Activated naive CD4-positive, alpha-beta T cell treated with anti-CD3 and anti-CD28 coated beads, Interleukin-2, amount 50 U/mL, for 72 hours (primary cell): ENCODE measurements around the gene KATNAL1. TPM values are rescaled to one million over a fixed set of nuclear protein-coding genes. Genes with fewer than 3 reads are reported as not detected.

Experiments used
- ATAC-seq, 2 donors: fragments of 150-1000 bp; cut with Tn5 transposase; 2 replicates each; pipeline ENCODE4 v1.10.0; 2021; ENCODE audit warnings: mild to moderate bottlenecking in 2 of 2, moderate library complexity in 2 of 2
- DNase-seq, 2 donors: peaks; one replicate each; pipeline ENCODE4 v3.0.0; 2021 to 2022; ENCODE audit warnings: low spot score in 2 of 2
- H3K27ac Mint-ChIP-seq, 2 donors: one replicate each; pipeline ENCODE4 v1.8.0; 2022; ENCODE audit warnings: mild to moderate bottlenecking in 2 of 2, mixed read lengths in 2 of 2
- H3K36me3 Mint-ChIP-seq, 2 donors: one replicate each; pipeline ENCODE4 v1.8.0; 2022; ENCODE audit warnings: mixed read lengths in 2 of 2
- H3K9me3 Mint-ChIP-seq, 2 donors: one replicate each; pipeline ENCODE4 v1.8.0; 2022; ENCODE audit warnings: mixed read lengths in 2 of 2
- total RNA-seq, 2 donors: library from RNA; stranded (reverse); gene quantifications; one replicate each; pipeline ENCODE4 v1.2.3, GENCODE V29; 2022

KATNAL1 gene
- total RNA-seq, 2 donors from 2014 or later, result 17.4 to 19.1 TPM

DNA sequence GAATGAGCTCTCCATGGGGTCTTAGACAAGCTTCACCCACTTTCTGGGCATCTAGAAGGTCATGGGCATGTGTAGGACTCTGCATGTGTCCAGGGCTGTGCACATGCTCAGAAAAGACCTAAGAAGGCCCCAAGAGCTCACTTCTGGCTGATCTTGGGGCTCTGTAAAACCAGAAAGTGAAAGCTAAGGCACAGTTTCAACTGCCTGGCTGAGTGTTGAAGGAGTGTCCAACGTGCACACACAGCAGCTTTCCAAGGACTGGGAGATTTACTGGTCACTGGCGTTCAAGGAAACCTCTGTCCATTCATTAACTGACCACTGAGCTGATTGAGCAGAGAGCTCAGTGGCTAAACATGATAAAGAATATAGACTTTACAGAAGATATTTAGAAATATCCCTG, 137.9 kb downstream of the KATNAL1 start:
- ATAC-seq (no peak), DNase-seq (no peak)
- Mint-ChIP-seq H3K36me3 (no peaks in the 10 kb centered on the region), H3K9me3 (no peaks in the 10 kb centered on the region), H3K27ac (no peak overlapping the region)

GRCh38 chr13:30165796-30166195, 141.6 kb downstream of the KATNAL1 start:
- Mint-ChIP-seq H3K9me3 (peaks cover 0 to 6% of the 10 kb centered on the region in 2 donors), H3K36me3 (peaks cover 0 to 5% of the 10 kb centered on the region in 2 donors), H3K27ac (no peak overlapping the region)
- ATAC-seq (no peak), DNase-seq (no peak)

- peaks cover 0 to 5% of the 10 kb centered on the region in 2 donors for H3K36me3 Mint-ChIP-seq
- H3K27ac Mint-ChIP-seq, result no peak overlapping the region
- peaks cover 0 to 6% of the 10 kb centered on the region in 2 donors for H3K9me3 Mint-ChIP-seq
- DNase-seq (no peak), ATAC-seq (no peak)
Measured at GRCh38 chr13:30165071-30165470, 142.3 kb downstream of the KATNAL1 start.

- Mint-ChIP-seq H3K36me3 (peaks cover 0 to 5% of the 10 kb centered on the region in 2 donors), H3K9me3 (peaks cover 0 to 6% of the 10 kb centered on the region in 2 donors), H3K27ac (no peak overlapping the region)
- DNase-seq (no peak), ATAC-seq (no peak)
Measured at GRCh38 chr13:30164146-30164545, 143.2 kb downstream of the KATNAL1 start.

DNA sequence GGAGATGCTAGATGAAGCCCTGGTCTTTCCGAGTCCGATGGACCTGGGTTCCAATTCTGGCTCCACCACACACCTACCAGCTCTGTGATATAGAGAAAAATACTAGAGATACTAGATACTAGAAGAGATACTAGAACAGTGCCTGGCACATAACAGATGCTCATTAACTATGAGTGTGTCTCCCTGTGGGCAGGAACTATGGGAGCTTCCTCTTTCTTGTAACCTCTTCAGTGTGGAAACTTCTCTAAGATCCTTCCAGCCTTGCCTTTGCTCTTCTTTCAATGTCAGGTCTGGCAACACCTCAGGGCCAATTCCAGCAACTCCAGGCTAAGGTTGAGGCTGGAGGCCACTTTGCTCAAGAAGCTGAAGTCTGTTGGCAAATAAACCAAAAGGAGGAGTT, 143.9 kb downstream of the KATNAL1 start:
- H3K36me3 Mint-ChIP-seq, result peaks cover 0 to 5% of the 10 kb centered on the region in 2 donors
- ATAC-seq (no peak), DNase-seq (no peak)
- H3K9me3 Mint-ChIP-seq, result peaks cover 0 to 6% of the 10 kb centered on the region in 2 donors
- H3K27ac Mint-ChIP-seq, result no peak overlapping the region

- peak; percentile 55 to 70 for DNase-seq
- H3K27ac Mint-ChIP-seq, result peak overlapping the region; percentile 76 to 85
- ATAC-seq, result peak; percentile 97 to 98
- H3K36me3 Mint-ChIP-seq, result peaks cover 0 to 5% of the 10 kb centered on the region in 2 donors
- peaks cover 0 to 6% of the 10 kb centered on the region in 2 donors for H3K9me3 Mint-ChIP-seq
Measured at GRCh38 chr13:30159446-30159839, 147.9 kb downstream of the KATNAL1 start.

DNA sequence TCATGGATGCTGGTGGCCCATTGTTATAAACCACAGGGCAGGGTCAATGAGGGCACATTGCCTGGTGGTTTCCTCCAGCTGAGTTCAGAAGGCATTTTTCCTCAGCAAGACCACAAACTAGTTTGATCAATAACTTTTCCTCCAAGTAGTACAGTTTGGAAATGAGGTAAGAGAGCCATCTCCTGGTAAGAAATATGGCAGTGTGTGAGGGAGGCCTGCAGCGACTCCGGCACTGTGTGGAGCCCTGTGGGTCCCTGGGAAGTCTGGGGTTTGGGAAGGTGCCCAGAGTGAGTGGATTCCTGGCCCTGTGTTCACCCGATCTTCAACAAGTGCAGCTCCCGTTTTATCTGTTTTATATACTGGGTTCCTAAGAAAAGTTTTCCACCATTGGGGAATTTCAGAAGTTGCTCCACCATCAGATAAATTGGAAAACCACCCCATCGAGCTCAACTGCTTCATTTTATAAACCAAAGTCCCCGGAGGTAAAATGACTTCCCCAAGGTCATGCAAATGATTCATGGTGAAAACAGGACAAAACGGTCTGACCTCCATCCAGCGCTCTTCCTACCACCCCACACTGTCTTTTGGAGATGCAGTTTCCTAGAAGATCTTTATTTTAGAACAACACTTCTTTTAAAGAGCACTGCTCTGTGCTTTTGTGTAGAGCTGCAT, 148.4 kb downstream of the KATNAL1 start:
- H3K36me3 Mint-ChIP-seq, result peaks cover 0 to 5% of the 10 kb centered on the region in 2 donors
- ATAC-seq (peak; percentile 24 to 52), DNase-seq (no peak)
- peaks cover 0 to 6% of the 10 kb centered on the region in 2 donors for H3K9me3 Mint-ChIP-seq
- peak overlapping the region; percentile 76 to 85 for H3K27ac Mint-ChIP-seq

DNA sequence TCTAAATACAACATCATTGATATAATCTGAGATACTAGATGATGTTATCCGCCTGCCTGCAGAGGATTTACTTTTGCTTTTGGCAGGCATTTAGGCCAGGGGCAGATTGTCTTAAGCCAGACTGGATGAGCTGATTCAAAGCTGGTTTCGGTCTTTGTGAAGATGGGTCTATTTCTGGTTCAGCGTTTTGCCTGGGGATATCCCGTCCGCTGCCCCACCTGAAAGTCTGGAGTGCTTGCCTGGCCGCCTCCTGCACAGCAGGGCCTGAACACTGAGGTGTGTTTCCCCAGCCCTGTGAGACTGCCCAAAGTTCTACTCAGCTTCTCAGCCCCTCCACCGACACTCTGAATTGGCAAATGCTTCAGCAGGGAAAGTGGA, 149.7 kb downstream of the KATNAL1 start:
- Mint-ChIP-seq H3K27ac (no peak overlapping the region), H3K36me3 (peaks cover 0 to 2% of the 10 kb centered on the region in 2 donors), H3K9me3 (peaks cover 0 to 3% of the 10 kb centered on the region in 2 donors)
- ATAC-seq (no peak), DNase-seq (no peak)

- no peak for ATAC-seq
- H3K27ac Mint-ChIP-seq, result no peak overlapping the region
- no peak for DNase-seq
- no peaks in the 10 kb centered on the region for H3K9me3 Mint-ChIP-seq
- no peaks in the 10 kb centered on the region for H3K36me3 Mint-ChIP-seq
Measured at GRCh38 chr13:30156826-30157615, 150.3 kb downstream of the KATNAL1 start.

DNA sequence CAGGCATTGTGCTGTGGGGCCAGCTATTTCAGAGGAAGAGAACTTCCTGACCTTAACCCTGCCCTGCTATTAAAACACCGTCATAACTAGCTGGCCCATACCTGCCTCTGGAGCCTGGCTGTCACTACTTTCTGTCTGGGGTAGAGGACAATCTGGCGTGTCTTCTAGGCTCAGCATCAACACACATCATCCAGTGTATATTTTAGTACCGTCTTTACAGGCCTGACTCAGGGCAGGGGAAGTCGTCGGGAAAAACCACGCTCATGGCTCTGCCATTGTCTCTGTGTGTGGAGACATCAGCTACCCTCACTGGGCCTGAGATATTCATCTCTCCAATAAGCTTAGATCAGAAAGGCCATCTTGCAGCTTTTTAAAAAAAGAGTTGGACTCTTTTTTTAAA, 151.1 kb downstream of the KATNAL1 start:
- no peak for ATAC-seq
- H3K27ac Mint-ChIP-seq, result peak overlapping the region in 1 of 2 donors; percentile 41
- no peaks in the 10 kb centered on the region for H3K36me3 Mint-ChIP-seq
- DNase-seq, result no peak
- no peaks in the 10 kb centered on the region for H3K9me3 Mint-ChIP-seq

GRCh38 chr13:30154931-30155330, 152.4 kb downstream of the KATNAL1 start:
- ATAC-seq (no peak), DNase-seq (no peak)
- H3K9me3 Mint-ChIP-seq, result no peaks in the 10 kb centered on the region
- H3K27ac Mint-ChIP-seq, result peak overlapping the region in 1 of 2 donors; percentile 24
- no peaks in the 10 kb centered on the region for H3K36me3 Mint-ChIP-seq

GRCh38 chr13:30154531-30154930, 152.8 kb downstream of the KATNAL1 start:
- H3K9me3 Mint-ChIP-seq, result no peaks in the 10 kb centered on the region
- ATAC-seq, result no peak
- no peaks in the 10 kb centered on the region for H3K36me3 Mint-ChIP-seq
- no peak for DNase-seq
- H3K27ac Mint-ChIP-seq, result no peak overlapping the region

DNA sequence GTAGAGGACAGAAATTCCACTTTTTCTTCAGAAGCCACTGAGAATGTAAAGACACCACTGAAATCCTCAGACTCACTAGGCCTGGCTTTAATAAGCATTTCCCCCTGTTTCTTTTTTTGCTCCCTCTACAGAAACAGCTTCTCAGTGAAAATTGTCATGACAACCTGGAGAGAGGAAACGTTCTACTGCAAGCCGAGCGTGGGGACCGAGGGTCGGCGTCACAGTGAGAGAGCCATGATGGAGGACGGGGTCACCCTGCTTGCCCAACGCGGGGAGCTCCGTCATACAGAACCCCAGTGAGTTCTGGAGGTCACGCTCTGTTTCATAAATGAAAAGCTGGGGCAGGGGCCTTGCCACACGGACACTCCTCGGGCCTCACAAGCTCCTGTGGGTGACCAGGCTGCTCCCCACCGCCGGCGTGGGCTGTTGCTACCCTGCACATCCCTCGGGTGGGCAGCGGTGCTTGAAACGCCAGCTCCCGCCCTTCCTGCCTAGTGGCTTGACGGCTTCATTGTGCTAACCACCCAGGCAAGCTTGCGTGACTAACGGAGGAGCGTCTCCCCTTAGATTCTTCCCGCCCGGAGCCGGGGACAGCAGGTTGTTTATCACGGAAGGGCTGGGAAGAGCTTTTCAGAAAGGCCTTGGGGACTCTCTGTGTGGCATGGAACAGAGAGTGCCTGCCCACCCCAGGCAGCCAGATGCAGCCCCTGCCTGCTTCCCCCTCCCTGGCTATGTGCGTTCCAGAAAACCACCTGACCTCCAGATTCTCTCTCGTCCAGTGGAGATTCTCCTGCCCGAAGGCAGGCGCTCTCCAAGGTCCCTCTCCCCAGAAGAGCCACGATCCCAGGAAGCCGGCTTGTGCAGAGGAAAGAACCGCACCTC, 153.6 kb downstream of the KATNAL1 start:
- no peaks in the 10 kb centered on the region for H3K36me3 Mint-ChIP-seq
- no peak for ATAC-seq
- no peaks in the 10 kb centered on the region for H3K9me3 Mint-ChIP-seq
- no peak for DNase-seq
- H3K27ac Mint-ChIP-seq, result no peak overlapping the region

Other genes starting within 250 kb of the KATNAL1 start
- gene UBE2L5, start 114.9 kb upstream of the KATNAL1 start, total RNA-seq, result under 1 TPM in 1 of 2 donors, not detected in 1; 0.25 TPM
- gene HMGB1, start 158.4 kb upstream of the KATNAL1 start, total RNA-seq, result 100 to 1,000 TPM; 418 to 551 TPM